Left hindlimb (tissue), 1 donor: ENCODE data around the gene FKBP1A.

Experiments used
- DNase-seq: peaks from one replicate; pipeline ENCODE4 v3.0.0-alpha.2; 2018

The FKBP1A gene

GRCh38 chr20:1392693-1393506 lies at the start of gene FKBP1A:
TSS of gene FKBP1A (minus strand) at chr20:1393054. CDS start at chr20:1392998, 56 bp downstream.
- DNase-seq = peak; percentile 95

GRCh38 chr20:1442304-1442703 lies 49.5 kb upstream of the FKBP1A start:
- DNase-seq = no peak

- no peak for DNase-seq
Measured at GRCh38 chr20:1441133-1441532, 48.3 kb upstream of the FKBP1A start.

GRCh38 chr20:1440024-1440423 lies 47.2 kb upstream of the FKBP1A start:
- no peak for DNase-seq

- DNase-seq = no peak
Measured at GRCh38 chr20:1438361-1438760, 45.5 kb upstream of the FKBP1A start.

GRCh38 chr20:1437235-1437904 lies 44.5 kb upstream of the FKBP1A start:
- DNase-seq = peak; percentile 56

- DNase-seq = no peak
Measured at GRCh38 chr20:1436263-1436662, 43.4 kb upstream of the FKBP1A start.

GRCh38 chr20:1435337-1435699 lies 42.5 kb upstream of the FKBP1A start:
- DNase-seq = no peak

GRCh38 chr20:1434571-1435336 lies 41.9 kb upstream of the FKBP1A start:
- no peak for DNase-seq

GRCh38 chr20:1431158-1431557 lies 38.3 kb upstream of the FKBP1A start:
- DNase-seq = no peak

- DNase-seq = no peak
Measured at GRCh38 chr20:1430004-1430451, 37.2 kb upstream of the FKBP1A start.

GRCh38 chr20:1429143-1429728 lies 36.4 kb upstream of the FKBP1A start:
- DNase-seq = no peak

GRCh38 chr20:1427457-1428054 lies 34.7 kb upstream of the FKBP1A start:
- no peak for DNase-seq

GRCh38 chr20:1426231-1426849 lies 33.5 kb upstream of the FKBP1A start:
- no peak for DNase-seq

GRCh38 chr20:1424336-1424735 lies 31.5 kb upstream of the FKBP1A start:
- no peak for DNase-seq

- no peak for DNase-seq
Measured at GRCh38 chr20:1423625-1424106, 30.8 kb upstream of the FKBP1A start.

GRCh38 chr20:1423206-1423605 lies 30.4 kb upstream of the FKBP1A start:
- no peak for DNase-seq

- no peak for DNase-seq
Measured at GRCh38 chr20:1422753-1423152, 29.9 kb upstream of the FKBP1A start.

- DNase-seq = no peak
Measured at GRCh38 chr20:1420066-1420465, 27.2 kb upstream of the FKBP1A start.

- no peak for DNase-seq
Measured at GRCh38 chr20:1418350-1418749, 25.5 kb upstream of the FKBP1A start.

GRCh38 chr20:1417790-1418189 lies 24.9 kb upstream of the FKBP1A start:
- DNase-seq = no peak

GRCh38 chr20:1417273-1417672 lies 24.4 kb upstream of the FKBP1A start:
- DNase-seq = no peak
